Measurements from ENCODE around the gene TRAF3IP1. TPM values are rescaled to one million over a fixed set of nuclear protein-coding genes. Genes with fewer than 3 reads are reported as not detected.
"Not testable (repeated sequence)": the region's sequence is repeated elsewhere in the genome, so short reads cannot be mapped to it uniquely, and the experiment has no call there.

TRAF3IP1 gene
- polyA plus RNA-seq, 10 donors = 5.5 to 11.7 (median 8.3) TPM

- DNase-seq = no peak
These were observed 58.9 kb downstream of the TRAF3IP1 start for GRCh38 chr2:238379096-238379810.

GRCh38 chr2:238380336-238380735, 60.0 kb downstream of the TRAF3IP1 start:
- no peak for DNase-seq

- no peak for DNase-seq
These were observed 60.5 kb downstream of the TRAF3IP1 start for GRCh38 chr2:238380785-238381184.

GRCh38 chr2:238381341-238382115, 61.2 kb downstream of the TRAF3IP1 start:
- DNase-seq = no peak

DNA sequence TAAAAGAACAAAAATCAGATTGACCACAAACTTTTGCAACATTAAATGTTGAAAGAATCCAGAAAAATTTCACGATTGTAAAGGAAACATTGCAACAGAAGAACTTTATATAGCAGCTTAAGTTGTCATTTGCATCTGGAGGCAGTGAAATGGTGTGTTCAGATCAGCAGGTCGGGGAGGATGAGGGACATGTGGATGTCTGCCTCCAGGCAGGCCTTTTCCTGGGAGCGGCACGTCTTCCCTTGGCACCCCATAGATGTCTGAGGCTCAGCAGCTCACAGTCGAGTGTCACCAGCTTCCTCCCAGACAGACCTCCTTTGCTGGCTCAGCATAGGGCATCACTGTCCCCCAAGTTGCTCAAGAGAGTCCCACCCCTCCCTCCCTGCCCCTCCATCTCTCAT, 62.1 kb downstream of the TRAF3IP1 start:
- no peak for DNase-seq

DNA sequence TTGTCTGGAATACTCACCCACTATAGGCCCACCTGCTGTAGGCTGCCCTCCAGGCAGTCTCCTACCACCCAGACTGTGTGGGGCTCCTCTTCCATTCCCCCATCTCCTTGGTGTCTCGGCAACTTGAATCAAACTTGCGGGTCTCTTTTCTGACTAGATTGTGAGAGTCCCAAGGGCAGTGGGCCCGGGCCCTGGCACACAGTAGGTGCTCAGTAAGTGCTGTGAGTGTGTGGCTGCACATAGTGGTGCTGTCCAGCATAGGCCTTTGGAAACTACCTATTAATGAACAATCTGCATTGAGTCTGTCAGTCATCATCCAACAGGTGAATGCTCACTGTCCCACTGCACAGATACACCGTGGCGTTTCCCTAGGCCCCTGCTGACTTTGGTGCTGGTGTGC, 62.8 kb downstream of the TRAF3IP1 start:
- no peak for DNase-seq

DNA sequence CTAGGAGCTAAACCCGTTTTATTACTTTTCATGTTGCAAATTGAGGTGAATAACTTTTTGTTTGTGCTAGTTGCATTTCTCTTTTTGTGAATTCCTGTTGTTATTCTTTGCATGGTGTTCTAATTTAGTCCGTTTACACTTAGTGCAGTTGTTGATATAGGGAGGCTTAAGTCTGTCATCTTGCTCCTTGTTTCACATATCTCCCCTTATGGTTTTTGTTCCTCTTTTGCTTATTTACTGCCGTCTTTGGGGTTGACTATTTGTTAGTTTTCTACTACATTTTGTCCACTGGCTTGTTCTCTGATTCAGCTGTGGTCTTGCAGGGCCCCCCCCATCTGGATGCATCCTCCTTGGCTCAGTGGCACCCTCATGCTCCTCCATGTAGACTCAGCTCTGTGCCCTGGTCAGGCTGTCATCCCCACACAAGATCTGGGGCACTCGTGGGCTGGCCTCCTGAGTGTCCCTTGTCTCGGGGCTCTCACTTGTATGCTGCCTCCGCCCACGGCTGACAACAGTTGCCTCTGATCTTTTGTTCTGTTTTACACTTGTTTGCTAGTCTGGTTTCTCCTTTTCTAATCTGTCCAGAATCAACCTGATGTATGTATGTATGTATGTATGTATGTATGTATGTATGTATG, 63.5 kb downstream of the TRAF3IP1 start:
- DNase-seq = no peak

DNA sequence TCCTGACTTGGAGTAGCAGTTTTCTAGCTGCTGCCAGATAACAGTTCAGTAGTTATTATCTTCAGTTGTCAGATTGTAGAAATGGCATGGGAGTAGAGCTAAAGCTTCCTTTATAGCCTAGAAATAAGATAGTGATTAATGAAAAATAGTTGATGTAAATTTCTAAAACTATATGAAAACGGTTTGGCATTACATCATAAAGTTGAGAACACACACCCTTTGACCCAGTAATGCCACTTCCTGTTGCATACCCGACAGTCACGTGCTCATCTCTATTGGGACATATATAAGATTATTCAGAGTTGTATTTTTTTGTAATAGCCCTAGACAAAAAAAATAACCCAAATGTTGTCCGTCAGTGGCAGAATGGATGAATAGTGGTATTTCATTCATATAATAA, 67.0 kb downstream of the TRAF3IP1 start:
- DNase-seq = no peak

- DNase-seq = no peak
These were observed 68.5 kb downstream of the TRAF3IP1 start for GRCh38 chr2:238388794-238389193.

DNA sequence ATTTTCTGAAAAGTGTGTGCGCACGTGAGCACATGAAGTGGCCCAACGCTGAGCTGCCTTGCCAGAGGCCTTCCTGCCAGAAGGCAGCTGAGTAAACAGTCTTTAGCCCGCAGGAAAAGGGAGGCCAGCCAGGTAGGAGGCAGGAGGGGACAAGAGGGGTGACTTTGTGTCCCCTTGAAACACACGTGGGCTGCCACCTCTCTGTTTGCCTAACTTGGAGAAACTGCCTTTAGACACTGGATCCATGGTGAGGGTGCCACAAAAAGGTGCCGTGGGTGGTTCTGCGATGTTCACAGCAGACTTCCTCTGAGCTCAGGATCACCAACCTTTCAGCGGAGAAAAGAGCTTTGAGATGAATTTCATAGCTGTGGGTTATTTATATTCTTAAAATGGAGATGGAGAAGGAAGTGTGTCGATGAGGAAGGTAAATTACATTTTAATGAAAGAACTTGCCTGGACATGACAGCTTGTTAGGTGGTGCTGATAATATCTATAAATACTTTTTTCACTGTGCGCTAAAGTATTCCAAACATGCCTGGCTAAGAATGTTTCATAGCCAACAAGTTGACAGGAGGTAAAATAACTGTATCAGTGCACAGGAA, 69.8 kb downstream of the TRAF3IP1 start:
- DNase-seq = no peak

- no peak for DNase-seq
These were observed 70.8 kb downstream of the TRAF3IP1 start for GRCh38 chr2:238391042-238391689.

- no peak for DNase-seq
These were observed 76.3 kb downstream of the TRAF3IP1 start for GRCh38 chr2:238396663-238397062.

DNA sequence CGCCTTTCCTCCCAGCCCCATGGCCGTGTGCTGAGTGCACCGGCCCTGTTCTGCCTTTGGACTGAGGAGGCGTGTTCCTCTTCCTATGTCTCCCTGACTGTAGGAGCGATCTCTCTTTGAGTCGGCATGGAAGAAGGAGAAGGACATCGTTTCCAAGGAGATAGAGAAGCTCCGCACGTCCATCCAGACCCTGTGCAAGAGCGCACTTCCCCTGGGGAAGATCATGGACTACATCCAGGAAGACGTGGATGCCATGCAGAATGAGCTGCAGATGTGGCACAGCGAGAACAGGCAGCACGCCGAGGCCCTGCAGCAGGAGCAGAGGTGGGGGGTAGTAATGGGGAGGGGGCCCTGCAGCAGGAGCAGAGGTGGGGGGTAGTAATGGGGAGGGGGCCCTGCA, 77.0 kb downstream of the TRAF3IP1 start:
- DNase-seq = no peak

DNA sequence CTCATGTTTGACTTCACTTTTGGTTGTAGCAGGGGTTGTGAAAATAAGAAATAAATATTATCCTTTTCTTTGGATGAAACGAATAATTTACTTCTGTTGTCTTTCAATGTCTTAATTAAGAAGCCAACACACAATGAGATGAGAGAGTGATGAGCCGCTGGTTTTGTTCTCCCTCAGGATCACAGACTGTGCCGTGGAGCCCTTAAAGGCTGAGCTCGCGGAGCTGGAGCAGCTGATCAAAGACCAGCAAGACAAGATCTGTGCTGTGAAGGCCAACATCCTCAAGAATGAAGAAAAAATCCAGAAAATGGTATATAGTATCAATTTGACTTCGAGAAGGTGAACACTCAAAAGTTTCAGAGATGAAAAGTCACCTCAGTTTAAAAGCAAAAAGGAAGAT, 78.3 kb downstream of the TRAF3IP1 start:
- no peak for DNase-seq

DNA sequence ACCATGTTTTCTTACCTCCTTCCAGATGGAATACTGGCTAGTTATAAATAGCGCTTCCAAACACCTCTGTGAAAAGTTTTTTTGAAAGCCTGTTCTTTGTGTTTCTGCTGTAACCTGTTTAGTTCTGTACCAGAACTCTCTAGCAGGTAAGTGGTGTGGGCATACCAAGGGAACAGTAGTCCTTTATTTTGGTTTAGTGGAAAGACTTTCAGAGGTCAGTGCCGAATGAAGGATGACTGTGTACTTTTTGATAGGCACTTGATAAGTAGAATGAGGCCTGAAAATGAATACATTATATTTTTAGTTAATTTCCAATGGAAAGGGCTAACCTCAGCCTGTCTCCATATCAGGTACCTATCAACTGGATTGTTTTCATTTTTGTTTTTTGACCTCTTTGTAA, 78.8 kb downstream of the TRAF3IP1 start:
- DNase-seq = no peak

- no peak for DNase-seq
These were observed 81.2 kb downstream of the TRAF3IP1 start for GRCh38 chr2:238401551-238401950.

DNA sequence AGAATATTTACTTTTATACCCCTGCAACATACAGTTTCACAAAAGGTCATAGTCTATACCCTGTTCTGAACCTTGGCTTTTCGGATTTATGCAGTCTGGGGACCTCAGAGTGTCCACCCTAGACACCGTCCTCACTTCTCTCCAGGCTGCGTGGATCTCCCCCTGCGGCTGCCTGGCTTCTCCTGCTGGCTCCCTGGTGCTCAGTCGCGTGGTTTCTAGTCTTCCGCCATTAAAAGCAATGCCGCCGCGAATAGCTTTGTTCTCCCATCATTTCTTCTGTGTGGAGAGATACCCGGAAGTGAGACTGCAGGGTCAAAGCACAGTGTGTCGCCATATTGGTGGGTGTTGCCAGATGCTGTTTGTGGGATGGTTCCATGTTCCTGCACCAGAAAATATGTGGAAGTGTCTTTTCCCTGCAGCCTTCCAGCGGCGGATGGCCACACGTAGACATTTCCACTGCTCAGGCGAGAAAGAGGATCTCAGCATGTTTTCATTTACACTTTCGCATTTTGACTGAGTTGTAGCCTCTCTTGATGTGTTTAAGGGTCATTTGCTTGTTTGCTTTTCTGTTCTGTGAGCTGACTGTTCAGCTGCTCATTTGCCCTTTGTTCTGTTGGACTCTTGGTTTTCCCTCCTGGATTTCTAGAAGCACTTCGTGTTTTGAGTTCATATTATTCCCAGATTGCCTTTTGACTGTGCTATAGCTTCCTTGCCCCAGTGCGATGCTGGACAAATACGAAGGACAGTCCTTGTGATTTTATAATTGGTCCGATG, 83.5 kb downstream of the TRAF3IP1 start:
- DNase-seq = no peak

GRCh38 chr2:238404406-238405216, 84.3 kb downstream of the TRAF3IP1 start:
- no peak for DNase-seq

GRCh38 chr2:238405217-238405555, 84.9 kb downstream of the TRAF3IP1 start:
- not testable (repeated sequence) for DNase-seq

DNA sequence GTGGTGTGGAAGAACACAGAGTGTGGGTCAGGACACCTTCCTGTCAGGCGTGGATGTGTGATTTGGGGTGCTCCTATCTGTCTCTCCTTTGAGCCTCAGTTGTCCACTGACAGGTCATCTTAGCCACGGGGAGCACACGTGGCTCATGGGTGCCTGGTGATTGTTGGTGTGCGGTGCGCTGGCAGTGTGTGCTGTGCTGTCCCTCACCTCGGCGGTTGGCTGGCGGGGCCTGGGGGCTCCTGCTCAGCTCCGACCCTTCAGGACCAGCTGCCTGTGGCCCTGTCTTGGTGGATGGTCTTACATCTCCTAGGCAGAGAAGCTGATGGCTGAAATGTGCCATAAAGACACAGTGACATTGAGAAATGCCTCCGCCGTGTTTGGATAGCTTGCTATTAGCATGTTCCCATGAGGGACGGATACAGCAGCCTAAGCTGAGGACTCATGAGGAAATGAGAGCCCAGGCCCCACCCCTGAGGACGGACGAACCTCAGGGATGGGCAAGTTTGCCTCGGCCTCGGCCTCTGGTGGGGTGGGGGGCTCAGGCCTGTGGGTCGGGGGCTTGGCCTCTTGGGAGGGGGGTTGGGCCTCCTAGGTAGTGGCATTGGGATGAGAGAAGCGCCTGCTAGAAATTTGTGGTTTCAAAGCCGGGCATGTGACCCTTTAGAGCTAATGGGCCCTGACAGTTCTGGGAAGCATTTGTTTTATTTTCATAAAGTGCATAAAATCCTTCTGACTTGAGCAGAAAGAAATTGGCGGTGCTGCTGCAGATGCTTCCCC, 86.1 kb downstream of the TRAF3IP1 start:
- no peak for DNase-seq

All from muscle of back (tissue), 11 donors.